ENCODE data around the gene HOXB2. TPM values are rescaled to one million over a fixed set of nuclear protein-coding genes. Genes with fewer than 3 reads are reported as not detected.
"Not testable (repeated sequence)": the region's sequence is repeated elsewhere in the genome, so short reads cannot be mapped to it uniquely, and the experiment has no call there.

HOXB2 gene
- total RNA-seq, 1 experiment from 2014 or later, result not detected

DNA sequence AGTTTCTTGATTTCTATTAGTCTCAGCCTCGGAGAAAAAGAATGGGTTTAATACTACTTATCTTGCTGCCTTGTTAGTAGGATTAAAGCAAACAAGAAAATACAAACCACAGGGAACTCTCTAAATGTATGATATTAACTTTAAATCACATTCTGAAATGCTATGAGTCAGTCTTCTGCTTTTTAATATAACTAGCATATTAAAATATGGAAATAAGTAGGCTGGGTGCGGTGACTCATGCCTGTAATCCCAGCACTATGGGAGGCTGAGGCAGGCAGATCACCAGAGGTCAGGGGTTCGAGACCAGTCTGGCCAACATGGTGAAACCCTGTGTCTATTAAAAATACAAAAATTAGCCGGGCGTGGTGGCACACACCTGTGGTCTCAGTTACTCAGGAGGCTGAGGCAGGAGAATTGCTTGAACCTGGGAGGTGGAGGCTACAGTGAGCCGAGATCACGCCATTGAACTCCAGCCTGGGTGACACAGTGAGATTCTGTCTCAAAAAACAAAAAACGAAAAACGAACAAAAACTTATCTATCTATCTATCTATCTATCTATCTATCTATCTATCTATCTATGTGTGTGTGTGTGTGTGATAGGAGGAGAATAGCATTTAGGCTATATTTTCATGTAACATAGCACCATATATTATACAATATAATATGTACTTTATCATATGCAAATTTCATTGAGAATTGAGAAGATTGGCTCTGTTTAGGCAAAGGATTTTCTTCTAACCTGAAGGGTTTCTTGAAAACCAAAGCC is 8.9 kb downstream of the HOXB2 start:
- H3K27me3 ChIP-seq (ENCODE audit: low read length); DNase-seq; H4K20me1 ChIP-seq (ENCODE audit: insufficient read depth, low read depth, low read length); H3K4me1 ChIP-seq (ENCODE audit: low read length); H3K4me2 ChIP-seq (ENCODE audit: low read depth, low read length, poor library complexity, severe bottlenecking); H3K9me3 ChIP-seq (ENCODE audit: low read length); H3K36me3 ChIP-seq (ENCODE audit: insufficient read depth, low read length); H3K27ac ChIP-seq (ENCODE audit: low read length); H3K9me2 ChIP-seq (replicated peaks; ENCODE audit: insufficient read depth, low read length); H3K9ac ChIP-seq (ENCODE audit: low read length); H2AFZ ChIP-seq (ENCODE audit: low read length); H3K79me2 ChIP-seq (ENCODE audit: low read length); H3K4me3 ChIP-seq (ENCODE audit: low read length): not testable (repeated sequence)

DNA sequence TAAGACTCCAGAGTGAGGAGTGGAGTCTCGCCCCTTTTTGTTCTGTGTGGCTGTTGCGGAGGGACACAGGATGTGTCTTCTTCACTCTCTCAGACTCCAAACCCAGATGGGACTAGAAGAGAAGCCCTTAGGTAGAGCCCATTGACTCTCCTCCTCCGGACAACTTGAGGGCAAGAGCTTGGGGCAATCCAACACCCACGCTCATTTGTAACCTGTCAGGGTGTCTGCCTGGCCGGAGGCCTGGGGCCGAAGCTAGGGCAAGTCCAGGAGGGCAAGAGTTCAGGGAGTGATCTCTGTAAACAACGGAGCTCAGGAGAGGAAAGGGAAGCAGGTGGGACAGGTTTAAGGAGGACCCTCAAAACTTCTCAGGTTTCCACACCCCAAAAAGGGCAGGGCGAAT is 12.6 kb downstream of the HOXB2 start:
- no peaks in the 10 kb centered on the region for H3K27me3 ChIP-seq (ENCODE audit: low read length)
- no peak overlapping the region for H3K4me3 ChIP-seq (ENCODE audit: low read length)
- no peaks in the 10 kb centered on the region for H3K79me2 ChIP-seq (ENCODE audit: low read length)
- H3K36me3 ChIP-seq (ENCODE audit: insufficient read depth, low read length), result no peaks in the 10 kb centered on the region
- H3K27ac ChIP-seq (ENCODE audit: low read length), result no peak overlapping the region
- H3K9me3 ChIP-seq (ENCODE audit: low read length), result no peaks in the 10 kb centered on the region
- no peaks in the 10 kb centered on the region for H3K4me1 ChIP-seq (ENCODE audit: low read length)
- no peak overlapping the region for H3K4me2 ChIP-seq (ENCODE audit: low read depth, low read length, poor library complexity, severe bottlenecking)
- H3K9ac ChIP-seq (ENCODE audit: low read length), result no peak overlapping the region
- DNase-seq, result no peak
- no peak overlapping the region for H2AFZ ChIP-seq (ENCODE audit: low read length)
- H4K20me1 ChIP-seq (ENCODE audit: insufficient read depth, low read depth, low read length), result no peaks in the 10 kb centered on the region
- no peaks in the 10 kb centered on the region for H3K9me2 ChIP-seq (replicated peaks; ENCODE audit: insufficient read depth, low read length)

DNA sequence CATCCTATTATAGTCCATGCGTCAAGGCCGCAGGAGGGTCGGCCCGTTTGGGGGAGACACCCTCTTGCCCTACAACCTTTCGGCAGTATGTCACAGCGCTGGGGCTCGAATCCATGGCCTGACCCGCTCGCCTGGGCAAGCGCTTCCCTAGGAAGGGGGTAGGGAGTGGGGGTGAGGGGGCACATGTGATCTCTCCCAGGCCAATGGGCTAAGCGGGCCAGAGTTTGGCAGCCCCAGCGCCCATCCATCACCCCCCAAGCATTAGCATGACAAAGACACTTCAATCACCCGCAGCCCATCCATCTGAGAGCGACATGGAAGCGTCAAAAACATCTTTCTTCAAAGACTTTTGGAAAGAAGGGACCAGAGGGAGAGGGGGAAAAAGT is 14.0 kb downstream of the HOXB2 start, which contains the start of gene HOXB1:
Gene HOXB1, minus strand, starts transcription at position 125 of the 386 bp plus-strand sequence. Its CDS starts 107 bp downstream, at position 18.
- H3K9me2 ChIP-seq (replicated peaks; ENCODE audit: insufficient read depth, low read length), result no peaks in the 10 kb centered on the region
- no peak within 1 kb of the TSS for H3K27ac ChIP-seq (ENCODE audit: low read length)
- H3K4me1 ChIP-seq (ENCODE audit: low read length), result no peaks in the 10 kb centered on the region
- no peak within 1 kb of the TSS for H3K4me3 ChIP-seq (ENCODE audit: low read length)
- H3K27me3 ChIP-seq (ENCODE audit: low read length), result no peaks in the 10 kb centered on the region
- H2AFZ ChIP-seq (ENCODE audit: low read length), result no peak within 1 kb of the TSS
- no peak within 1 kb of the TSS for H3K4me2 ChIP-seq (ENCODE audit: low read depth, low read length, poor library complexity, severe bottlenecking)
- H3K36me3 ChIP-seq (ENCODE audit: insufficient read depth, low read length), result no peaks in the 10 kb centered on the region
- DNase-seq, result no peak
- no peaks in the 10 kb centered on the region for H3K79me2 ChIP-seq (ENCODE audit: low read length)
- no peaks in the 10 kb centered on the region for H3K9me3 ChIP-seq (ENCODE audit: low read length)
- H4K20me1 ChIP-seq (ENCODE audit: insufficient read depth, low read depth, low read length), result no peaks in the 10 kb centered on the region
- H3K9ac ChIP-seq (ENCODE audit: low read length), result no peak within 1 kb of the TSS

GRCh38 chr17:48530208-48530886 is 14.6 kb downstream of the HOXB2 start:
- Histone ChIP-seq H3K9me3 (ENCODE audit: low read length) (no peaks in the 10 kb centered on the region), H3K9me2 (replicated peaks; ENCODE audit: insufficient read depth, low read length) (no peaks in the 10 kb centered on the region), H3K27ac (ENCODE audit: low read length) (no peak overlapping the region), H4K20me1 (ENCODE audit: insufficient read depth, low read depth, low read length) (no peaks in the 10 kb centered on the region), H3K36me3 (ENCODE audit: insufficient read depth, low read length) (no peaks in the 10 kb centered on the region), H3K27me3 (ENCODE audit: low read length) (no peaks in the 10 kb centered on the region), H2AFZ (ENCODE audit: low read length) (no peak overlapping the region), H3K4me1 (ENCODE audit: low read length) (no peaks in the 10 kb centered on the region), H3K9ac (ENCODE audit: low read length) (no peak overlapping the region), H3K4me2 (ENCODE audit: low read depth, low read length, poor library complexity, severe bottlenecking) (no peak overlapping the region), H3K79me2 (ENCODE audit: low read length) (no peaks in the 10 kb centered on the region), H3K4me3 (ENCODE audit: low read length) (no peak overlapping the region)
- no peak for DNase-seq

DNA sequence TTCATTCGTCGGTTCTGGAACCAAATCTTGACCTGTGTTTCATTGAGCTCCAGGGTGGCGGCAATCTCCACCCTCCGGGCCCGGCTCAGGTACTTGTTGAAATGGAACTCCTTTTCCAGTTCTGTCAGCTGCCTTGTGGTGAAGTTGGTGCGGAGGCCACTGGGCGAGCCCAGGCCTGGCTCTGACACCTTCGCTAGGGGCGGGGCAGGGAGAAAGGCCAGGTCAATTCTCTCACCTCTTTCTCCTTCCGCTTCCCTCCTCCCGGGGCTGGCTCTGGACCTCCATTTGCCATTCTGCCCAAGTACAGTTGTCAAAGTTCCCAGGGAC is 15.3 kb downstream of the HOXB2 start:
- Histone ChIP-seq H3K9ac (ENCODE audit: low read length) (no peak overlapping the region), H2AFZ (ENCODE audit: low read length) (no peak overlapping the region), H4K20me1 (ENCODE audit: insufficient read depth, low read depth, low read length) (no peaks in the 10 kb centered on the region), H3K4me1 (ENCODE audit: low read length) (no peaks in the 10 kb centered on the region), H3K27ac (ENCODE audit: low read length) (no peak overlapping the region), H3K27me3 (ENCODE audit: low read length) (no peaks in the 10 kb centered on the region), H3K4me2 (ENCODE audit: low read depth, low read length, poor library complexity, severe bottlenecking) (no peak overlapping the region), H3K36me3 (ENCODE audit: insufficient read depth, low read length) (no peaks in the 10 kb centered on the region), H3K9me3 (ENCODE audit: low read length) (no peaks in the 10 kb centered on the region), H3K9me2 (replicated peaks; ENCODE audit: insufficient read depth, low read length) (no peaks in the 10 kb centered on the region), H3K4me3 (ENCODE audit: low read length) (no peak overlapping the region), H3K79me2 (ENCODE audit: low read length) (no peaks in the 10 kb centered on the region)
- no peak for DNase-seq

GRCh38 chr17:48528936-48529682 is 15.8 kb downstream of the HOXB2 start:
- Histone ChIP-seq H3K9me2 (replicated peaks; ENCODE audit: insufficient read depth, low read length) (no peaks in the 10 kb centered on the region), H3K4me2 (ENCODE audit: low read depth, low read length, poor library complexity, severe bottlenecking) (no peak overlapping the region), H3K27me3 (ENCODE audit: low read length) (no peaks in the 10 kb centered on the region), H3K9me3 (ENCODE audit: low read length) (no peaks in the 10 kb centered on the region), H3K9ac (ENCODE audit: low read length) (no peak overlapping the region), H4K20me1 (ENCODE audit: insufficient read depth, low read depth, low read length) (no peaks in the 10 kb centered on the region), H2AFZ (ENCODE audit: low read length) (no peak overlapping the region), H3K36me3 (ENCODE audit: insufficient read depth, low read length) (no peaks in the 10 kb centered on the region), H3K4me1 (ENCODE audit: low read length) (no peaks in the 10 kb centered on the region), H3K4me3 (ENCODE audit: low read length) (no peak overlapping the region), H3K27ac (ENCODE audit: low read length) (no peak overlapping the region), H3K79me2 (ENCODE audit: low read length) (no peaks in the 10 kb centered on the region)
- DNase-seq, result no peak

DNA sequence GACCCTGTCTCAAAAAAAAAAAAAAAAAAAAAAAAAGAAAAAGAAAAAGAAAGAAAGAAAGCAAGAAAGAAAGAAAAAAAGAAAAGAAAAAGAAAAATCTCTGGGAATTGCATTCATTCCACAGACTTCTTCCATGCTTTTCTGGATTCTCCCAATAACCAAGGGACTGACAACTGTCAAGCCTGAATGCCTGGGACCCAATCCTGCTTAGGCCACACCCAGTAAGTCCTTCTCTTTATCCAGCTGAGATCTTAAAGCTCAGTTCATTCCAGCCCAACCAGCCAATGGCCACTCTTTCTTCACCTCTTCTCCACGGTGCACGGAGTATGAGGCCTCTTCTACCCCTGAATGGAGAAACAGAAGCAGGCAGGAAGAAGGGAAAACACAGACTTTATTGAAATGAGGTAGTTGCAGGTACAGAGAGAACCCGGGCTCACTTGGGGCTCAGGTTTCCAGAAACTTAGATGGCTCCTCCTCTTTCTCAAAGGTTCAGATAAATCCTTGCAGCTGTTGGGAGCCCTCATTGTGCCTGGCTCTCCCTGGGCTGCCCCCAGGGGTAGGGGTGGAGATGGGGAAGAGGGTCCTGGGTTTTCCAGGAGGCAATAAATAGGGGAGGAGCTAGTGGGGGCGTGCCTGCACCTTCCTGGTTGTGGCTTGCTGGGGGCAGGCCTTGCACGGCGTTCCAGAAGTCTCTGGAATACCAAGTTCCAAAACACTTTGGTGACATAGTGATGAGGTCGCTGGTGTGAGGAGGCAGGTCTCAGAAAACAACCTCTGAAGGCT is 16.6 kb downstream of the HOXB2 start:
- Histone ChIP-seq H3K27me3 (ENCODE audit: low read length) (no peaks in the 10 kb centered on the region), H4K20me1 (ENCODE audit: insufficient read depth, low read depth, low read length) (no peaks in the 10 kb centered on the region), H3K9ac (ENCODE audit: low read length) (no peak overlapping the region), H3K4me2 (ENCODE audit: low read depth, low read length, poor library complexity, severe bottlenecking) (no peak overlapping the region), H3K9me3 (ENCODE audit: low read length) (no peaks in the 10 kb centered on the region), H3K27ac (ENCODE audit: low read length) (no peak overlapping the region), H3K4me1 (ENCODE audit: low read length) (no peaks in the 10 kb centered on the region), H3K79me2 (ENCODE audit: low read length) (no peaks in the 10 kb centered on the region), H3K4me3 (ENCODE audit: low read length) (no peak overlapping the region), H3K9me2 (replicated peaks; ENCODE audit: insufficient read depth, low read length) (no peaks in the 10 kb centered on the region), H2AFZ (ENCODE audit: low read length) (no peak overlapping the region), H3K36me3 (ENCODE audit: insufficient read depth, low read length) (no peaks in the 10 kb centered on the region)
- DNase-seq, result no peak

DNA sequence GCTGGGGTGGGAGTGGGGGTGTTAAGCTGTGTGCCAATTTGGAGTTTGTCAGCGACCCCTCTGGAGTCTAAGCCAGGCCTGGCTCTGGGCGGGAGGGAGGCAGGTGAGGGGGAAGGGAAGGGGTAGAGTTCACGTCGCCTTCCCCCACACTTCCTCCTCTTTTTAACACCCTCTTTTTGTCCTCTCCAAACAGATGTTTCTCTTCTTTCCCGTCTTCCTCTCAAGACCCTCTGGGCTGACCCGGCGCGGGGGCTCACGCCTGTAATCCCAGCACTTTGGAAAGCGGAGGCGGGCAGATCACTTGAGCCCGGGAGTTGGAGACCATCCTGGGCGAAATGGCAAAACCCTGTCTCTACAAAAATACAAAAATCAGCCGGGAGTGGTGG is 17.4 kb downstream of the HOXB2 start:
- H3K9ac ChIP-seq (ENCODE audit: low read length), result no peak overlapping the region
- no peaks in the 10 kb centered on the region for H3K9me2 ChIP-seq (replicated peaks; ENCODE audit: insufficient read depth, low read length)
- H3K79me2 ChIP-seq (ENCODE audit: low read length), result no peaks in the 10 kb centered on the region
- no peak for DNase-seq
- H3K9me3 ChIP-seq (ENCODE audit: low read length), result no peaks in the 10 kb centered on the region
- H3K4me1 ChIP-seq (ENCODE audit: low read length), result no peaks in the 10 kb centered on the region
- no peak overlapping the region for H3K4me2 ChIP-seq (ENCODE audit: low read depth, low read length, poor library complexity, severe bottlenecking)
- H3K4me3 ChIP-seq (ENCODE audit: low read length), result no peak overlapping the region
- no peaks in the 10 kb centered on the region for H3K27me3 ChIP-seq (ENCODE audit: low read length)
- H3K27ac ChIP-seq (ENCODE audit: low read length), result no peak overlapping the region
- H3K36me3 ChIP-seq (ENCODE audit: insufficient read depth, low read length), result no peaks in the 10 kb centered on the region
- no peak overlapping the region for H2AFZ ChIP-seq (ENCODE audit: low read length)
- no peaks in the 10 kb centered on the region for H4K20me1 ChIP-seq (ENCODE audit: insufficient read depth, low read depth, low read length)

Measured in Karpas-422 (cell line).